Stimulated activated CD4-positive, alpha-beta T cell treated with anti-CD3 and anti-CD28 coated beads, Interleukin-4, amount 100 ng/mL, for 1 hour (primary cell): ENCODE results near the gene H2AZ2.
A peak's percentile ranks its signal among the peaks of the same experiment; 100 is the strongest.
"Not testable (repeated sequence)": the region's sequence is repeated elsewhere in the genome, so short reads cannot be mapped to it uniquely, and the experiment has no call there.

Experiments used
- DNase-seq: peaks from one replicate; pipeline ENCODE4 v3.0.0-alpha.2; 2020

H2AZ2 gene

GRCh38 chr7:44870336-44870735 lies 22.4 kb upstream of the H2AZ2 start:
- not testable (repeated sequence) for DNase-seq

GRCh38 chr7:44867073-44867995 lies 19.4 kb upstream of the H2AZ2 start:
- no peak for DNase-seq

GRCh38 chr7:44861949-44862348 lies 14.1 kb upstream of the H2AZ2 start:
- not testable (repeated sequence) for DNase-seq

- DNase-seq = no peak
Observed at GRCh38 chr7:44858161-44858560, 10.3 kb upstream of the H2AZ2 start.

GRCh38 chr7:44854644-44855364 lies 6.9 kb upstream of the H2AZ2 start:
- DNase-seq = no peak

GRCh38 chr7:44853391-44853790 lies 5.5 kb upstream of the H2AZ2 start:
- DNase-seq = no peak

GRCh38 chr7:44852590-44852989 lies 4.7 kb upstream of the H2AZ2 start:
- DNase-seq = no peak

- no peak for DNase-seq
Observed at GRCh38 chr7:44849885-44850544, 2.1 kb upstream of the H2AZ2 start.

GRCh38 chr7:44849259-44849884 lies 1.5 kb upstream of the H2AZ2 start:
- DNase-seq = no peak

GRCh38 chr7:44847509-44847919 lies 373 bp downstream of the H2AZ2 start:
- DNase-seq = peak; percentile 84

GRCh38 chr7:44846816-44847508 lies 925 bp downstream of the H2AZ2 start:
- DNase-seq = no peak

- DNase-seq = not testable (repeated sequence)
Observed at GRCh38 chr7:44846390-44846789, 1.5 kb downstream of the H2AZ2 start.

- no peak for DNase-seq
Observed at GRCh38 chr7:44845451-44845850, 2.4 kb downstream of the H2AZ2 start.

- DNase-seq = not testable (repeated sequence)
Observed at GRCh38 chr7:44843440-44843839, 4.4 kb downstream of the H2AZ2 start.

GRCh38 chr7:44842675-44843074 lies 5.2 kb downstream of the H2AZ2 start:
- not testable (repeated sequence) for DNase-seq

- DNase-seq = no peak
Observed at GRCh38 chr7:44838751-44839150, 9.1 kb downstream of the H2AZ2 start.

- no peak for DNase-seq
Observed at GRCh38 chr7:44827567-44827966, 20.3 kb downstream of the H2AZ2 start.

GRCh38 chr7:44824894-44825526 lies 22.9 kb downstream of the H2AZ2 start:
- no peak for DNase-seq

GRCh38 chr7:44823255-44823781 lies 24.6 kb downstream of the H2AZ2 start:
- no peak for DNase-seq

- DNase-seq = no peak
Observed at GRCh38 chr7:44819292-44819691, 28.6 kb downstream of the H2AZ2 start.

- DNase-seq = no peak
Observed at GRCh38 chr7:44814919-44815318, 33.0 kb downstream of the H2AZ2 start.

- no peak for DNase-seq
Observed at GRCh38 chr7:44811571-44811970, 36.3 kb downstream of the H2AZ2 start.
